ENCODE measurements around the gene TDRKH. TPM values are rescaled to one million over a fixed set of nuclear protein-coding genes. Genes with fewer than 3 reads are reported as not detected.

Gene TDRKH
- total and polyA plus RNA-seq, 2 of the 13 experiments (the other 11 are each of a cell fraction or from before 2014, with no cell fraction given): 3.9 to 5.4 TPM

GRCh38 chr1:151775894-151776664 is 14.2 kb downstream of the TDRKH start:
- Histone ChIP-seq H3K9ac (ENCODE audit: insufficient read depth, low read depth, low read length) (no peak overlapping the region), H2AFZ (ENCODE audit: low read length) (no peak overlapping the region), H3K36me3 (replicated peaks in 1 of 2; ENCODE audit: control insufficient read depth in 1 of 2, insufficient read depth in 2 of 2, low read length in 2 of 2) (no peaks in the 10 kb centered on the region; a peak in 1 of 5 replicates), H3K4me1 (ENCODE audit: insufficient read depth, low read length) (no peaks in the 10 kb centered on the region), H4K20me1 (ENCODE audit: insufficient read depth, low read length) (no peaks in the 10 kb centered on the region), H3K9me3 (ENCODE audit: low read length) (no peaks in the 10 kb centered on the region), H3K27ac (ENCODE audit: extremely low read length, insufficient read depth, low read length) (no peak overlapping the region), H3K79me2 (ENCODE audit: insufficient read depth, low read length) (no peaks in the 10 kb centered on the region), H3K4me3 (replicated peaks in 1 of 3; ENCODE audit: insufficient read depth in 1 of 3, low read depth in 2 of 3, low read length in 3 of 3) (no peak overlapping the region), H3K27me3 (ENCODE audit: control insufficient read depth in 1 of 2, insufficient read depth in 2 of 2, low read length in 2 of 2) (no peaks in the 10 kb centered on the region), H3K4me2 (ENCODE audit: low read depth, low read length) (no peak overlapping the region)
- no TSS peak for BruUV-seq (replicated peaks)
- intact Hi-C loops (cut with micrococcal nuclease; ENCODE audit: unreplicated experiment) (no loop called here), in situ Hi-C loops (cut with HindIII; ENCODE audit: extremely low pct_ligation_motif_present, low pct_unique_long_range_greater_than_20kb) (no loop called here)
- DNase-seq (ENCODE audit: low spot score): no peak
- TF ChIP-seq TCF7 (IDR thresholded peaks at IDR 0.05; ENCODE audit: low read depth): no peak
- peak; percentile 47; the same call in 1 of the 2 replicates for TF ChIP-seq MAFF (IDR thresholded peaks at IDR 0.05; ENCODE audit: low read depth, low read length)
- peak in 1 of 2 experiments; percentile 63; a peak in 3 of 4 replicates for TF ChIP-seq MAFK (conservative IDR thresholded peaks at IDR 0.05 in 1 of 2, IDR thresholded peaks at IDR 0.05 in 1 of 2; ENCODE audit: low read length in 2 of 2)
- ChIA-PET CTCF (ENCODE audit: low intra/inter-chr PET ratio, low total read pairs) (no interaction called here), POLR2A (interaction anchor here (1.4 kb wide), 1 partner anchor 13 kb away, joined by 3 read pairs; the partner anchor contains the start of gene MRPL9)
- FAIRE-seq: no peak
- 83% methylated on average over 7 of the region's 7 CpGs for WGBS (ENCODE audit: low lambda C conversion rate)
- ATAC-seq: no peak

- no peak overlapping the region for H3K9ac ChIP-seq (ENCODE audit: insufficient read depth, low read depth, low read length)
- POLR2A ChIA-PET: no interaction called here
- H3K4me2 ChIP-seq (ENCODE audit: low read depth, low read length): no peak overlapping the region
- H4K20me1 ChIP-seq (ENCODE audit: insufficient read depth, low read length): no peaks in the 10 kb centered on the region
- ATAC-seq (no peak), DNase-seq (ENCODE audit: low spot score) (no peak), FAIRE-seq (no peak)
- 70% methylated on average over 3 of the region's 3 CpGs for WGBS (ENCODE audit: low lambda C conversion rate)
- intact Hi-C loops (cut with micrococcal nuclease; ENCODE audit: unreplicated experiment): no loop called here
- in situ Hi-C loops (cut with HindIII; ENCODE audit: extremely low pct_ligation_motif_present, low pct_unique_long_range_greater_than_20kb): no loop called here
- H3K79me2 ChIP-seq (ENCODE audit: insufficient read depth, low read length): no peaks in the 10 kb centered on the region
- H3K4me3 ChIP-seq (replicated peaks in 1 of 3; ENCODE audit: insufficient read depth in 1 of 3, low read depth in 2 of 3, low read length in 3 of 3): no peak overlapping the region
- H3K4me1 ChIP-seq (ENCODE audit: insufficient read depth, low read length): no peaks in the 10 kb centered on the region
- CTCF ChIA-PET (ENCODE audit: low intra/inter-chr PET ratio, low total read pairs): no interaction called here
- H3K27me3 ChIP-seq (ENCODE audit: control insufficient read depth in 1 of 2, insufficient read depth in 2 of 2, low read length in 2 of 2): no peaks in the 10 kb centered on the region
- H3K27ac ChIP-seq (ENCODE audit: extremely low read length, insufficient read depth, low read length): no peak overlapping the region
- BruUV-seq (replicated peaks): no TSS peak
- no peaks in the 10 kb centered on the region; a peak in 1 of 5 replicates for H3K36me3 ChIP-seq (replicated peaks in 1 of 2; ENCODE audit: control insufficient read depth in 1 of 2, insufficient read depth in 2 of 2, low read length in 2 of 2)
- H3K9me3 ChIP-seq (ENCODE audit: low read length): no peaks in the 10 kb centered on the region
- no peak overlapping the region for H2AFZ ChIP-seq (ENCODE audit: low read length)
- TF ChIP-seq ZNF564 (CRISPR knock-in tag; IDR thresholded peaks at IDR 0.05) (no peak), MXD4 (CRISPR knock-in tag; IDR thresholded peaks at IDR 0.05) (no peak), BRF2 (CRISPR knock-in tag; IDR thresholded peaks at IDR 0.05) (no peak), ATF2 (CRISPR knock-in tag; IDR thresholded peaks at IDR 0.05) (no peak), HNRNPL (IDR thresholded peaks at IDR 0.05; ENCODE audit: low read depth, low read length) (no peak), MED8 (CRISPR knock-in tag; IDR thresholded peaks at IDR 0.05; ENCODE audit: insufficient replicate concordance) (no peak), FOXO1 (CRISPR knock-in tag; IDR thresholded peaks at IDR 0.05) (no peak), GTF3A (CRISPR knock-in tag; conservative IDR thresholded peaks at IDR 0.05) (no peak)
Measured at GRCh38 chr1:151774256-151774922, 15.9 kb downstream of the TDRKH start.
